Esophagus squamous epithelium (tissue), 5 donors: ENCODE measurements around the gene ADAM19. TPM values are rescaled to one million over a fixed set of nuclear protein-coding genes. Genes with fewer than 3 reads are reported as not detected.
A peak's percentile ranks its signal among the peaks of the same experiment; 100 is the strongest.

ENCODE experiments used
- DNase-seq: peaks from one replicate; lab custom pipeline; 2025; lab: John Stamatoyannopoulos, UW
- H3K27ac ChIP-seq, 4 donors: fragments of 200-600 bp; sonication (generic); one replicate each; pipeline ENCODE4 v1.5.1; 2016 to 2019; ENCODE audit warnings: mild to moderate bottlenecking in 1 of 4
- H3K27me3 ChIP-seq, 4 donors: fragments of 200-600 bp; sonication (generic); 1 replicate in 3 of 4; 2 replicates in 1 of 4; pipeline versions ENCODE4 v1.5.1 to v1.6.0; 2017 to 2021; ENCODE audit warnings: antibody characterized with exemption in 1 of 4
- H3K36me3 ChIP-seq, 3 donors: fragments of 200-600 bp; sonication (generic); one replicate each; pipeline ENCODE4 v1.5.1; 2016 to 2019
- H3K4me1 ChIP-seq, 3 donors: fragments of 200-600 bp; sonication (generic); one replicate each; pipeline ENCODE4 v1.5.1; 2017 to 2019
- H3K4me3 ChIP-seq, 4 donors: fragments of 200-600 bp; sonication (generic); 1 replicate in 3 of 4; 2 replicates in 1 of 4; pipeline ENCODE4 v1.5.1; 2016 to 2019; ENCODE audit warnings: mild to moderate bottlenecking in 2 of 4, moderate library complexity in 1 of 4
- H3K9me3 ChIP-seq, 3 donors: fragments of 200-600 bp; sonication (generic); one replicate each; pipeline ENCODE4 v1.5.1; 2016 to 2019
- CTCF ChIP-seq, 6 experiments: fragments of 450-650 bp in 4 of 6; fragments of 200-600 bp in 2 of 6; sonication (generic) in 2 of 6; IDR thresholded peaks; one replicate each; pipeline ENCODE4 v1.5.1; 2016 to 2019; ENCODE audit warnings: antibody characterized with exemption in 6 of 6, mild to moderate bottlenecking in 4 of 6, moderate library complexity in 4 of 6
- POLR2A ChIP-seq, 4 donors: fragments of 450-650 bp; IDR thresholded peaks; one replicate each; pipeline ENCODE4 v1.6.1; 2017; ENCODE audit warnings: antibody characterized with exemption in 4 of 4, mild to moderate bottlenecking in 4 of 4, moderate library complexity in 3 of 4
- WGBS, 2 donors: methylation state at CpG; one replicate each; pipeline ENCODE4 v1.1.5; 2018; 5-methylcytosine and 5-hydroxymethylcytosine counted together
- intact Hi-C: fragments of 100-400 bp; cut with DNase I; formaldehyde crosslinking; loops from one replicate; pipeline ENCODE4 v1.15.0; 2022
- total RNA-seq, 4 donors: library from RNA; depleted of rRNA; stranded (reverse); fragments of >200 nt; gene quantifications; one replicate each; pipeline ENCODE4 v1.1.0, GENCODE V29; 2016
- donor health status: DM: yes; HTN: yes; CAD: no.

The ADAM19 gene
- total RNA-seq, 4 donors from 2014 or later = 1.9 to 11.6 (median 4.3) TPM

DNA sequence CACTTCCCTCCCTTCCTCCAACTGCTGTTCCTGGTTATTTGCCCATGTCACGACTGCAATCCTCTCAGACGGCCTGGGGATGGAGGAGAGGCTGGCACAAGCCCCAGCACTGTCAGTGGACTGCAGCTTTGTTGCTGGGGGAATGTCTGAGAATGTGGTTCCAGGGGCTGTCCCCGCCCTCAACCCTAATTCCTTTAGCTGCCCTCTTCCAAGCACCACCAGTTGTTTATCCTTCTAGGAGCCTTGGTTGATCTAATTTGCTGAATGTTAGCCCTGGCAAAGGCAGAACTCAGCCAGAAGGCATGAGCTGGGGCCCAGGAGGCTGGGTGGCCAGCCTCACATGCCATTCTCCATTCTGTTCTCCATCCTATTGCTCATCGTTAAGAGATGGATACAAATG lies 51.6 kb downstream of the ADAM19 start:
- Histone ChIP-seq H3K9me3 (no peaks in the 10 kb centered on the region), H3K27me3 (no peaks in the 10 kb centered on the region), H3K27ac (peak overlapping the region in 3 of 4 donors; percentile 63 to 69 (median 63)), H3K4me1 (peaks cover 0 to 48% (median 18%) of the 10 kb centered on the region in 3 donors), H3K36me3 (no peaks in the 10 kb centered on the region), H3K4me3 (no peak overlapping the region)
- intact Hi-C loops = no loop called here
- TF ChIP-seq POLR2A (IDR thresholded peaks at IDR 0.05) = no peak
- TF ChIP-seq CTCF (IDR thresholded peaks at IDR 0.05) = no peak
- WGBS, 2 donors = 57 to 80% methylated on average over 1 to 3 of the region's 4 CpGs
- DNase-seq = no peak

DNA sequence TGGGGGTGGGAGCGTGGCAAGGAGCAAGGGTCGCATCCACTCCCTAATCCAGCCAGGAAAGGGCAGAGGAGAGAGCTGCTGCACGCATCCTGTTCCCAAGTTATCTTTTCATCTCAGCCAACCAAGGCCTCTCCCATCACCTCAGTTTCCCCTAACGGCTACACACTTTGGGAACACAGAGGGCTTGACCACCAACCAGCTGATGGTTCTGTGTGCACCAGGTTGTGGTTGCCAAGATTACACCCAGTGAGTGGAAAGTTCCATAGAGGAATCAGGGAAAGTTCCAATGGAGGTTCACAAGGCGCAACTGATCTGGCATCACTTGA lies 53.9 kb downstream of the ADAM19 start:
- peak overlapping the region; percentile 15 to 74 (median 64) for H3K27ac ChIP-seq
- TF ChIP-seq POLR2A (IDR thresholded peaks at IDR 0.05) (no peak), CTCF (IDR thresholded peaks at IDR 0.05) (no peak)
- H3K4me1 ChIP-seq = peaks cover 0 to 43% (median 10%) of the 10 kb centered on the region in 3 donors
- no peak for DNase-seq
- WGBS, 2 donors = 53 to 100% methylated on average over 2 to 3 of the region's 5 CpGs
- no peak overlapping the region for H3K4me3 ChIP-seq
- H3K9me3 ChIP-seq = no peaks in the 10 kb centered on the region
- intact Hi-C loops = no loop called here
- H3K27me3 ChIP-seq = no peaks in the 10 kb centered on the region
- H3K36me3 ChIP-seq = peaks cover 0 to 16% (median 0%) of the 10 kb centered on the region in 3 donors

DNA sequence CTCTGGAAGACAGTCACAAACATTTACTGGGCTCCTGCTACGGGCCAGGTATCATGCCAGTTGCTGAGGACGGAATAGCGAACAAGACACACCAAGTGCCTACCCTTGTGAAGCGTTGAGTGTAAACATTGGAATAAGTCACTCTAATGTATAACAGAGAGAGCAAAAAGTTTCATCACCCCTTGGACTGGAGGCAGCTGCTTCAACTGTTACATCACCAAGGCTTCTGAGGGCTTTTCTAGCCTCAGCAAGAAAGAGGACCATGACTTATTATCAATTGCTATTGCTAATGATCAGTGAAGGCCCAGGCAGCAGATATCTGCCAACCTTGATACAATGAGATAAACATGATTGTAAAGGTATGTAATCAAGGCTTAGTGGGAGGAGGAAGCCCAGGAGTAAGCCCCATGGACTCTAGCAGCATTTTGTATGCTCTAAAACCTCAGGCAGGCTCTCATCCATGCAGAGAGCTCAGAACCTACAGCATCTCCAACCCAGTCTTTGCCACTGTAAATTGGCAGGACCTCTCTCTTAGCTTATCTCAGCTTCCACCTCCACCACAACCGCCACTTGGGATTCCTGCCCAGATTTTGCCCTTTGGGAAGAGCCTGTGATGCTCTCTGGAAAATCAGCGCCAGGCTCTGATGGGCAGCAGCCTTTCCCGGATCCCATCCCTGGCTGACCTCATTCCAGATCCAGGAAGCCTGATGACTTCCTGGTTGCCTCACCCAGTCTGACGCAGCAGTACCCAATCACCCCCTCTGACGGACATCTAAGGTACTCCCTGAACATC lies 54.5 kb downstream of the ADAM19 start:
- no peaks in the 10 kb centered on the region for H3K9me3 ChIP-seq
- 70 to 82% methylated on average over 7 to 9 of the region's 9 CpGs for WGBS, 2 donors
- H3K4me3 ChIP-seq = no peak overlapping the region
- H3K27ac ChIP-seq = peak overlapping the region; percentile 15 to 74 (median 64)
- no peaks in the 10 kb centered on the region for H3K27me3 ChIP-seq
- peaks cover 3 to 48% (median 15%) of the 10 kb centered on the region in 3 donors for H3K4me1 ChIP-seq
- TF ChIP-seq POLR2A (IDR thresholded peaks at IDR 0.05) (no peak), CTCF (IDR thresholded peaks at IDR 0.05) (no peak)
- intact Hi-C loops = no loop called here
- no peak for DNase-seq
- H3K36me3 ChIP-seq = peaks cover 0 to 16% (median 0%) of the 10 kb centered on the region in 3 donors

- H3K27ac ChIP-seq = peak overlapping the region in 3 of 4 donors; percentile 28 to 82 (median 30)
- 80% methylated on average over 4 to 7 of the region's 9 CpGs for WGBS, 2 donors
- H3K36me3 ChIP-seq = peaks cover 0 to 16% (median 0%) of the 10 kb centered on the region in 3 donors
- no peaks in the 10 kb centered on the region for H3K9me3 ChIP-seq
- H3K27me3 ChIP-seq = no peaks in the 10 kb centered on the region
- no peak overlapping the region for H3K4me3 ChIP-seq
- peaks cover 7 to 50% (median 17%) of the 10 kb centered on the region in 3 donors for H3K4me1 ChIP-seq
- intact Hi-C loops = no loop called here
- TF ChIP-seq CTCF (IDR thresholded peaks at IDR 0.05) (no peak), POLR2A (IDR thresholded peaks at IDR 0.05) (no peak)
- no peak for DNase-seq
These were observed 55.9 kb downstream of the ADAM19 start for GRCh38 chr5:157519579-157520253.

- peak overlapping the region in 3 of 4 donors; percentile 14 to 82 (median 73) for H3K27ac ChIP-seq
These were observed 56.6 kb downstream of the ADAM19 start for GRCh38 chr5:157518963-157519362.

More at GRCh38 chr5:157518963-157519362, 56.6 kb downstream of the ADAM19 start:
- DNase-seq = no peak
- no peaks in the 10 kb centered on the region for H3K9me3 ChIP-seq
- no peaks in the 10 kb centered on the region for H3K27me3 ChIP-seq
- WGBS, 2 donors = 83 to 91% methylated on average over 6 of the region's 6 CpGs
- TF ChIP-seq CTCF (IDR thresholded peaks at IDR 0.05) (no peak), POLR2A (IDR thresholded peaks at IDR 0.05) (no peak)
- no peak overlapping the region for H3K4me3 ChIP-seq
- H3K4me1 ChIP-seq = peaks cover 7 to 43% (median 17%) of the 10 kb centered on the region in 3 donors
- H3K36me3 ChIP-seq = peaks cover 0 to 16% (median 0%) of the 10 kb centered on the region in 3 donors
- intact Hi-C loops = no loop called here
